ENCODE data around the gene PRSS27.
"Not testable (repeated sequence)": the region's sequence is repeated elsewhere in the genome, so short reads cannot be mapped to it uniquely, and the experiment has no call there.

The PRSS27 gene

GRCh38 chr16:2724088-2724676 lies 4.2 kb upstream of the PRSS27 start:
- Histone ChIP-seq H3K9me3 (ENCODE audit: control insufficient read depth, insufficient read depth, low read length) (no peaks in the 10 kb centered on the region), H3K4me1 (ENCODE audit: insufficient read depth, low read length) (peaks cover 2% of the 10 kb centered on the region; the same call in 1 of the 2 replicates), H3K9ac (ENCODE audit: low read depth, low read length) (no peak overlapping the region), H3K36me3 (ENCODE audit: insufficient read depth, low read length) (no peaks in the 10 kb centered on the region)

GRCh38 chr16:2721634-2722173 lies 1.7 kb upstream of the PRSS27 start:
- not testable (repeated sequence) for H3K9me3 ChIP-seq (ENCODE audit: control insufficient read depth, insufficient read depth, low read length); H3K4me1 ChIP-seq (ENCODE audit: insufficient read depth, low read length); H3K36me3 ChIP-seq (ENCODE audit: insufficient read depth, low read length)
- peak overlapping the region; percentile 45 for H3K9ac ChIP-seq (ENCODE audit: low read depth, low read length)

- Histone ChIP-seq H3K9me3 (ENCODE audit: control insufficient read depth, insufficient read depth, low read length) (no peaks in the 10 kb centered on the region), H3K36me3 (ENCODE audit: insufficient read depth, low read length) (no peaks in the 10 kb centered on the region), H3K9ac (ENCODE audit: low read depth, low read length) (peak overlapping the region; percentile 73), H3K4me1 (ENCODE audit: insufficient read depth, low read length) (peaks cover 2% of the 10 kb centered on the region; the same call in 1 of the 2 replicates)
These were observed 952 bp upstream of the PRSS27 start for GRCh38 chr16:2720719-2721633.

- peak overlapping the region; percentile 73 for H3K9ac ChIP-seq (ENCODE audit: low read depth, low read length)
- H3K9me3 ChIP-seq (ENCODE audit: control insufficient read depth, insufficient read depth, low read length), result no peaks in the 10 kb centered on the region
- H3K4me1 ChIP-seq (ENCODE audit: insufficient read depth, low read length), result peaks cover 2% of the 10 kb centered on the region; the same call in 1 of the 2 replicates
- H3K36me3 ChIP-seq (ENCODE audit: insufficient read depth, low read length), result no peaks in the 10 kb centered on the region
These were observed 528 bp downstream of the PRSS27 start for GRCh38 chr16:2719328-2720063.

GRCh38 chr16:2717383-2718263 lies 2.4 kb downstream of the PRSS27 start:
- no peak overlapping the region for H3K9ac ChIP-seq (ENCODE audit: low read depth, low read length)
- no peaks in the 10 kb centered on the region for H3K9me3 ChIP-seq (ENCODE audit: control insufficient read depth, insufficient read depth, low read length)

GRCh38 chr16:2716948-2717347 lies 3.1 kb downstream of the PRSS27 start:
- H3K36me3 ChIP-seq (ENCODE audit: insufficient read depth, low read length), result no peaks in the 10 kb centered on the region
- peaks cover under 1% of the 10 kb centered on the region; the same call in 1 of the 2 replicates for H3K4me1 ChIP-seq (ENCODE audit: insufficient read depth, low read length)
- H3K9ac ChIP-seq (ENCODE audit: low read depth, low read length), result no peak overlapping the region
- no peaks in the 10 kb centered on the region for H3K9me3 ChIP-seq (ENCODE audit: control insufficient read depth, insufficient read depth, low read length)

More at GRCh38 chr16:2717383-2718263, 2.4 kb downstream of the PRSS27 start:
- Histone ChIP-seq H3K4me1 (ENCODE audit: insufficient read depth, low read length) (peaks cover 2% of the 10 kb centered on the region; the same call in 1 of the 2 replicates), H3K36me3 (ENCODE audit: insufficient read depth, low read length) (no peaks in the 10 kb centered on the region)

- Histone ChIP-seq H3K36me3 (ENCODE audit: insufficient read depth, low read length) (no peaks in the 10 kb centered on the region), H3K9me3 (ENCODE audit: control insufficient read depth, insufficient read depth, low read length) (no peaks in the 10 kb centered on the region), H3K9ac (ENCODE audit: low read depth, low read length) (no peak overlapping the region; the same call in 1 of the 2 replicates), H3K4me1 (ENCODE audit: insufficient read depth, low read length) (no peaks in the 10 kb centered on the region; the same call in 1 of the 2 replicates)
These were observed 3.8 kb downstream of the PRSS27 start for GRCh38 chr16:2715966-2716885.

- H3K4me1 ChIP-seq (ENCODE audit: insufficient read depth, low read length), result no peaks in the 10 kb centered on the region; the same call in 1 of the 2 replicates
- no peak overlapping the region; the same call in 1 of the 2 replicates for H3K9ac ChIP-seq (ENCODE audit: low read depth, low read length)
- no peaks in the 10 kb centered on the region for H3K36me3 ChIP-seq (ENCODE audit: insufficient read depth, low read length)
These were observed 4.5 kb downstream of the PRSS27 start for GRCh38 chr16:2715519-2715918.

GRCh38 chr16:2715064-2715463 lies 5.0 kb downstream of the PRSS27 start:
- Histone ChIP-seq H3K9ac (ENCODE audit: low read depth, low read length) (no peak overlapping the region), H3K4me1 (ENCODE audit: insufficient read depth, low read length) (no peaks in the 10 kb centered on the region; the same call in 1 of the 2 replicates), H3K9me3 (ENCODE audit: control insufficient read depth, insufficient read depth, low read length) (no peaks in the 10 kb centered on the region)

More at GRCh38 chr16:2715519-2715918, 4.5 kb downstream of the PRSS27 start:
- H3K9me3 ChIP-seq (ENCODE audit: control insufficient read depth, insufficient read depth, low read length), result no peaks in the 10 kb centered on the region

GRCh38 chr16:2713985-2714774 lies 5.8 kb downstream of the PRSS27 start:
- H3K9me3 ChIP-seq (ENCODE audit: control insufficient read depth, insufficient read depth, low read length), result no peaks in the 10 kb centered on the region
- H3K4me1 ChIP-seq (ENCODE audit: insufficient read depth, low read length), result no peaks in the 10 kb centered on the region; the same call in 1 of the 2 replicates
- no peak overlapping the region for H3K9ac ChIP-seq (ENCODE audit: low read depth, low read length)
- H3K36me3 ChIP-seq (ENCODE audit: insufficient read depth, low read length), result no peaks in the 10 kb centered on the region

More at GRCh38 chr16:2715064-2715463, 5.0 kb downstream of the PRSS27 start:
- H3K36me3 ChIP-seq (ENCODE audit: insufficient read depth, low read length), result no peaks in the 10 kb centered on the region

- Histone ChIP-seq H3K9me3 (ENCODE audit: control insufficient read depth, insufficient read depth, low read length) (no peaks in the 10 kb centered on the region), H3K4me1 (ENCODE audit: insufficient read depth, low read length) (no peaks in the 10 kb centered on the region; the same call in 1 of the 2 replicates), H3K9ac (ENCODE audit: low read depth, low read length) (no peak overlapping the region), H3K36me3 (ENCODE audit: insufficient read depth, low read length) (peaks cover 1% of the 10 kb centered on the region; the same call in 1 of the 2 replicates)
These were observed 6.5 kb downstream of the PRSS27 start for GRCh38 chr16:2713523-2713922.

- no peaks in the 10 kb centered on the region; the same call in 1 of the 2 replicates for H3K4me1 ChIP-seq (ENCODE audit: insufficient read depth, low read length)
- no peak overlapping the region for H3K9ac ChIP-seq (ENCODE audit: low read depth, low read length)
- no peaks in the 10 kb centered on the region for H3K9me3 ChIP-seq (ENCODE audit: control insufficient read depth, insufficient read depth, low read length)
- peaks cover 8% of the 10 kb centered on the region; the same call in 1 of the 2 replicates for H3K36me3 ChIP-seq (ENCODE audit: insufficient read depth, low read length)
These were observed 7.5 kb downstream of the PRSS27 start for GRCh38 chr16:2712546-2712945.

Measured in ES-I3 (cell line).